Endometrial microvascular endothelial cells (primary cell): ENCODE measurements around the gene GCH1. TPM values are rescaled to one million over a fixed set of nuclear protein-coding genes. Genes with fewer than 3 reads are reported as not detected.
"Not testable (repeated sequence)": the region's sequence is repeated elsewhere in the genome, so short reads cannot be mapped to it uniquely, and the experiment has no call there.

Source experiments
- in situ Hi-C: cut with HindIII; loops from 2 replicates; pipeline ENCODE4 v1.10.0; 2017; ENCODE audit warnings: low sequenced_read_pairs, low pct_unique_long_range_greater_than_20kb; ENCODE audit errors: inconsistent ontology term
- total RNA-seq: library from RNA; depleted of rRNA; stranded (reverse); fragments of >200 nt; gene quantifications from one replicate; pipeline ENCODE4 v1.2.3, GENCODE V29; 2015; ENCODE audit errors: inconsistent ontology term

The GCH1 gene
- total RNA-seq, 1 donor from 2014 or later = 9.9 TPM

DNA sequence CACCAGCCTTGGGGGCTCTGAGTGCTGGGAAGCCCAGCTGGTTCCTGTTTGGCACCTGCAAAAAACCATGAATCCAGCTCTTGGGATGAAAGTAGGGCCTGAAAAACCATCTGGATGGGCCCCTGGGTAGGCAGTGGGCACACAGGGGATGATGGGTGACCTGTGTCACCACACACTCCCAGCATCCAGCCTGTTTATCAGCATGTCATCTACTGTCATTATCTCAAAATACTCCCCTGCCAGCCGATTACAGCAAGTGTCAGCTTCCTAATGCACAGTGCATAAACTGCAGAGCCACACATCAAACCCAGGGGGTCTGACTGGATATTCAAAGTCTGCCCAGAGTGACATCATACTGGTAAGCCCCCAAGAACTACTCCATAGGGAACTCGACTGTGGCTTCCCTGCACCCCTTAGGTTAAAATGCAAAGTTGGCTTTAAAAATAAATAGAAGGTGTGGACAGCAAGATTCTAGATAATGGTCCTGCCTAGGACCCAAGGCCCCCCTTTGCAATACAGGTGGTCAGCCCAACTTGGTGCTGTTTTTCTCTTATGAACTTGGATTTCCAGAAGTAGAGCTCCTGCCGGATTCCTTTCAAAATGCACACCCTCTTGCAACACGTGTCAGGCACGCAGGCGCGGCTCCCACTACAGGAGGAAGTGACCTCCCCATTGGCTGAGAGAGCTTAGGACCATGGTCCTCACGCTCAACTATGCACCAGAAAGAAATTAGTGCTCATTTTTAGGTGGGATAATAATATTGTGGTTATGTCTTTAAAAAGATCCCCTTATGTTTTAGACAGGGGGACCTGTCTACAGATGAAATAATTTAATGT, 94.1 kb downstream of the GCH1 start:
- in situ Hi-C loops = no loop called here

DNA sequence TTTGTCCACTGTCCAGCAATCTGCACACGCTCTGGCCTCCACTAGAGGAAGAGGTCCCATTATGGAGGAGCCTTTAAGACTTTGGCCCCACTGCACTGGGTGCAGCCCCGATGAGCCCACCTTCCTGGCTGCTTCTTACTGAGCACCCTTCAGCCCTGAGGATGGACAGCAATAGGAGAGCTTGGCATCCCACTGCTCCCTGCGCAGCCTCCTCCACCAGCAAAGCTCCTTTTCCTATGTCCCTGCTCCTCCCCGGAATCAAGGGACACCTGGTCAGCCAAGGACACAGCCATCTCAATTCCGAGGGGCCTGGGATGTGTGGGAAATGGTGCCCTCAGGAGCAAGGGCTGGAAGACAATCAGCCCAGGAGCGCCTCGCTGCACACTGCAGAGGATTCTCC, 94.7 kb downstream of the GCH1 start:
- in situ Hi-C loops = no loop called here

DNA sequence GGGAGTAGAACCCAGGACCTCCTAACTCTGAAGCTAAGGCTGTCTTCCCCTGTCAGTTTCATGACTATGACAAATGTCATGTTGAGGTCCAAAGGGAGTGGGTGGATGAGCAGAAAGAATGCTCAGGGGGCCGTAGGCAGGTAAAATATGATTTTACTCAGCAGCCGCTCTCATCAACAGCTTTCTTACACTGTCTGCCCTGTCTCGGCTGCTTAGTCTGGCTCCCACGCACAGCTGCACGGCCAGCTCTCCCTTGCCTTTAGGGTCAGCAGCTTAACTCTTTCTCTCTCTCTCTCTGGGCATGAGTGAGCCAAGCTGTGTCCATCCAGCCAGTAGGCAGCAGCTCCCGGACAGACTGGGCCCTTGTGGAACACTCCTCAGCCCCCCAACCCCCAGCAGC, 95.2 kb downstream of the GCH1 start:
- in situ Hi-C loops = no loop called here

DNA sequence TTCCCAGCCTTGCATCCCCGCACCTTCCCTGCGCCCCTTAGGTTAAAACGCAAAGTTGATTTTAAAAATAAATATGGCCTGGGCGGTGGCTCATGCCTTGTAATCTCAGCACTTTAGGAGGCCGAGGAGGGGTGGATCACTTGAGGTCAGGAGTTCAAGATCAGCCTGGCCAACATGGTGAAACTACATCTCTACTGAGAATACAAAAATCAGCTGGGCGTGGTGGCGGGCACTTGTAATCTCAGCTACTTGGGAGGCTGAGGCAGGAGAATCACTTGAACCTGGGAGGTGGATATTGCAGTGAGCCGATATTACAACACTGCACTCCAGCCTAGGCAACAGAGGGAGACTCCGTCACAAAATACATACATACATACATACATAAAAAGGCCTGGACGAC, 96.0 kb downstream of the GCH1 start:
- in situ Hi-C loops = no loop called here

DNA sequence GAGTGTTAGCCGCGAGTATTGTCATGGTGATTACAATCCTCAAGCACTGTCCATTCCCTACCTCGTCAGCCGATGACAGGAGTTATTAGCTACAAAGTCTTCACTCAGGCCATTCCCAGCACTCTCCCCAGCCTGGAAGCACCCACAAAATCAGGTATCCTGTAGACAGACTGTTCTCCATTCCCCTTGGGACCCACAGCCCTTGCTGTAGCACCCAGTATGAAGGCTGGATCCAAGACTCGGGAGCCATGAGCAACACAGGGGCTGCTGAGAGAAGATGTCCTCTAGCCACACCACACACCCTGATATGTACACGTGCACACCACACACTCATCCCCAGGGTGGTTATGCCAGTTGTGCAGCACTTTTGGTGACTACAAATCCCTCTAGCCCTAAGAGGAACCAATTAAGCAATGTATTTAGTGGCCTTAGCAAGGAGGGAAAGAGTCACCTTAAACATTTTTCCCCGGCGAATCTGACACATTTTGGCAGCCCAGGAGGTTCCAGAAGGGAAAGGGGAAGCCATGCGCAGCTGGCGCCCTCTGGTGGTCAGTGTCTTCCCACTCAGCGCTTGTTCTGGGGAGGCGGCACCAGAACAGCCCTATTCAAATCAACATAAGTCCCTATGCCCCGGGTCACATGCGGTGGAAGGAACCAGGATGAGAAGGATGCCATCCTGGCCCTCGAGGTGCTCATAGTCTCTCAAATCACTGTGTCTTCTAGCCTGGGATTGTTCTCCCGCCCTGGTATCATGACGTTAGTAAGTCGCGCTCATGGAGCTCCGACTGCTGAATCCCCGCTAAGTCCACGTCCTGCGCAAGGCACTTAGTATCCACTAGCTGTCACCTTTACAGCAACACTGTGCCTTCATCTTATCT, 96.9 kb downstream of the GCH1 start:
- in situ Hi-C loops = no loop called here

DNA sequence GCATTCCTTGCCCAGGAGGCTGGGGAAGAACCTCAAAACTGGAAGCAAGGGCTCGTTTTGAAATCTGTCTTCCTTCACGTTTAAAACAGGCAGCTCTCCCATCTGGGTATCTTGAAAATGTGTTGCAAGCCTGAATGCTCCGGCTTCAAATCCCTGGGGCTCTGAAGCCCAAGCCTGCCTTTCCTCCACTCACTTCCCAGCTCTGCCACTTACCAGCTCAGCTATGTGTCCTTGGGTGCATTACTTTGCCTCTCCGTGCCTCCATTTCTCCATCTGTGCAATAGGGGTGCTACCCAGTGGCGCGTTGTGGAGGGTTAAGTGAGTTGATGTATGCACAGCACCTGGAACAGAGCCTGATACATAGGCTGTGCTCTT, 97.6 kb downstream of the GCH1 start:
- in situ Hi-C loops = no loop called here

DNA sequence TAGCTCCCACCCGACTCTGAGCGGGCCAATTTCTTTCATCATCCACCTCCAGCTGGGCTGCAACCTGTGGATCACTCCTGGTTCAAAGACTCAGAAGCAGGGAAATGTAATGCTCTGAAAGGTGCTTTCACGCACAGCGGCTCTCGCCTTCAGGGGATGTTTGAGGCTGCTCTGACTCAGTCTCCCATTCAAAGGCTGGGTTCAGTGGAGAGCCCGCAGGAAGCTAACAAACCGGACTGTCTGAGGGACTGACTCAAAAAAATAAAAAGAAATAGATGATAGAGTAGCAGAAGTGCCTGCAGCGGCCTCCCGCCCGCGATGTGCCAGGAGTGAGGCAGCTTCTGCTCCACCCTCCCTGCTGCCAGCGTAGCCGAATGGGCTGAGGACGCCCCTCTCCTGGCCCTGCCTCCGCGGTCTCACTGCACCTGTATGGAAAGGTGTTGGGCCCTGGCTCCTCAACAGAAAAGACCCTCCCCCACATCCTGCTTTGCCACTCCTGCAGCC, 98.0 kb downstream of the GCH1 start:
- in situ Hi-C loops = no loop called here

DNA sequence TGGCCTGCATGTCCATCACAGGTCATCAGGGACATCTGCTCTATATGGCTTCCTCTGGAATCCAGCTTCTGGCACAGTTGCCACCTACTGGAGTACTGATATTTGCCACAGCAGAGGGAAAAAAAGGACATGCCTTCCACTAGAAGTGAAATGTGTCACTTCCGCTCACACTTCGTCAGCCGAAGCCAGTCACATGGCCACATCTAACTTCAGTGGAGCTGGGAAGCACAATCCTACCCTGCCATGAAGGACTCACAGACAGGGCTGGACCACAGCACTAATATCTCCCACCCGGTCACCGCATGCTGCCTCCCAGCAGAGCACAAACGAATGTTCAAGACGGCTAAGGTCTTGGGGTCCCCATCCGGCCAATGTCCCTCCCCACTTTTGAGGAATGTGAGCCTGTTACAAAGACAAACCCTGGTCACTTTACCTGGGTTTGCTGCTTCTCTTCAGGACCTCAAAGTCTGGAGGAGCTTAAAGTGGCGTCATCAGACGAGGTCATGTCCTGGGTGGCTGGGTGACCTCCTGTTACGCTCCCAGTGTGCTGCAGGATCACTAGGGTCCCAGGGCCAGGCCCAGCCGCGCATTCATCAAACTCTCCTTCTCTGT, 98.6 kb downstream of the GCH1 start:
- in situ Hi-C loops = no loop called here

DNA sequence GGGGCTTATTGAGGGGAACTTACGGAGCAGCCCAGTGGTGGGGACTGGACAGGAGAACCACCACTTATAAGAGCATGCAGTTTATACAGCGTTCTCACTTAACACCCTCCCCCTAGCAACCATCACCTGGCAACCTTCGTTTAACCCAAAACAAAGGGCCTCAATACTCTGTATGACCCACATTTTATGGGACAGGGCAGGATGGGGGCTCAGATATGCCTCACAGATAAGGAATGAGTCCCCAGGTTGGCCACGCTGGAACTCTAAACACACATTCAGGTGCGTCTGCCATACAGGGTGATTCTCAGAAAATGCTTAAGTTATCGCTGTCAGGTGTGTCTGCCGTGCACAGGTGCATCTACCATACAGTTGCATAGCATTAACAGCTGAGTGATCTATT, 99.2 kb downstream of the GCH1 start:
- in situ Hi-C loops = no loop called here

DNA sequence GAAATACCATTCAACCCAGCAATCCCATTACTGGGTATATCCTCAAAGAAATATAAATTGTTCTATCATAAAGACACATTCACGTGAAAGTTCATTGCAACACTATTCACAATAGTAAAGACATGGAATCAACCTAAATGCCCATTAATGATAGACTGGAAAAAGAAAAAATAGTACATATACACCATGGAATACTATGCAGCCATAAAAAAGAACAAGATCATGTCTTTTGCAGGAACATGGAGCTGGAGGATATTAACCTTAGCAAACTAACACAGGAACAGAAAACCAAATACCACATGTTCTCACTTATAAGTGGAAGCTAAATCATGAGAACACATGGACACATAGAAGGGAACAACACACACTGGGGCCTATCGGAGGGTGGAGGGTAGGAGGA, 101.1 kb downstream of the GCH1 start:
- in situ Hi-C loops = not testable (repeated sequence)

DNA sequence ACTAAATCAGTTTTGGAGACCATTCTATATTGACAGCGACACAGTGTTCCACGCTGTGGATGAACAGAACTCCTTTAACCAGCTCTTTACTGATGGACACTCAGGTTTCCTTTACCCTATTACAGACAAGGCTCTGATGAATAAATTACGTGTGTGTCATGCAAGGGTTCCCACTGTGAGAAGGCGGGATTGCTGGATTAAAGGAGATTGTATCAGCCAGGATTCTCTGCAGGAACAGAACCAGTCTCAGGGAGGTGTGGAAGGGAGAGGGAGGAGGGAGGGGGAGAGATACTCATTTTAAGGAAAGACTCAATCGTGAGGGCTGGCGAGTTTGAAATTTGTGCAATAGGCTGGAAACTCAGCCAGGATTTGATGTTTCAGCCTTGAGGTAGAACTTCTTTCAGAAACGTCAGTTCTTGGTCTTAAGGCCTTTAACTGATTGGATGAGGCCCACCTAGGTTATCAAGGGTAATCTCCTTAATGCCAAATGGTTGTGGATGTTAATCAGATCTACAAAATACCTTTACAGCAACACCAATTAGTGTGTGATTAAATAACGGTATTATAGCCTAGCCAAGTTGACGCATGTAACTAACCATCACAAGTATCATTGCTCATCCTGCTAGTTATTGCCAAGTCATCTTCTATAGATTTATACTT, 104.0 kb downstream of the GCH1 start:
- in situ Hi-C loops = no loop called here

DNA sequence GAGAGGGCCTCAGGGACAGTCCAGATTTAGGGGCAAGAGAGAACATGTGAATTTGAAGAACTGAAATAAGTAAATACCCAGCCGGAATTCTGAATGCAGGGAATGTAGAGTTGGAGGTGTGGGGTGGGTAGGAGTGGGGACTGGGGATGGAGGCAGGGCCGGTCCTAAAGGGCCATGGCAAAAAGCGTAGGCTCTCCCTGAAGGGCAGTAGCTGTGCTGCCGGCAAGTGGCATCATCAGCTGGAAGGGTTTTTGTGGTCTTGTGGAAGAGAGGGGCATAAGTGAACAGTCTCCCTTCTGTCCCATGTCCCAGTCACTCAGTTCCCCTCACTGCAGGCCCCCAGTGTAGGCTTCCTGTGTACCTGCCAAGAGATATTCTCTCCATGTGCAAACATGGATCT, 104.6 kb downstream of the GCH1 start:
- in situ Hi-C loops = no loop called here

DNA sequence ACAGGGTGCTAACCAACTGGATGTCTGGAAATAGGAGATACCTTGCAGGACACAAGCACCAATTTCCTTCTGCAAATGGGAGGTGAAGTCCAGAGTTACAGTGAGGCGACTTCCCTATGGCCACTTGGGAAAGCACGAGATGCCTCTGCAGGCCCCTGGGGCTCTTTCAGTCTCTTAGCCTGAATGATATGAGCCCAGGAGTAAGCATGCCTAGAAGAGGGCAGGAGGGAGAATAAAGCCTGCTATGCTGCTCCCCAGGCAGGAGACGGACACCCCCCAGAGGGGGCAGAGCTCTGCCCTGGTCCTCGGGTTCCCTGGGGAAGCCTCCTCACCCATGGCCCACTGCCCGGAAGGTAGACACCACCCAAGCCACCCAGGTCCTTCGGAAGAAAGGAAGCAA, 105.1 kb downstream of the GCH1 start:
- in situ Hi-C loops = no loop called here

DNA sequence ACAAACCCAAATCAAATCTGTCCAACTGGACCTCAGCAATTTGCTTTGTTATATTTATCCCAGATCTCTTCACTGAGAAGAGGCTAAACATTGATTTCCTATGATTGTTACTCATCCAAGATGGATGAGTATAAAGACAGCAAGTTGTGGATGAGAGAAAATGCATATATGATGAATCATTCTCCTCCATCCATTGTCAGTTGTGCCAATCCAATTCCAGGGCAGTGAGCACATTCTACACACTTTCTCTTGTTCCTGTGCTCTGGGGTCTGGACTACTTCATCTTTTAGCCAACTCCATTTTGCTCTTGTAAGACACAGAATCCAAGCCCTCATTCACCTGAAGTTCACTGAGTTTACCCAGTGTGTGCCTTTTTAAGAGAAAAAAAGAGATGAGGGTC, 105.7 kb downstream of the GCH1 start:
- in situ Hi-C loops = no loop called here

DNA sequence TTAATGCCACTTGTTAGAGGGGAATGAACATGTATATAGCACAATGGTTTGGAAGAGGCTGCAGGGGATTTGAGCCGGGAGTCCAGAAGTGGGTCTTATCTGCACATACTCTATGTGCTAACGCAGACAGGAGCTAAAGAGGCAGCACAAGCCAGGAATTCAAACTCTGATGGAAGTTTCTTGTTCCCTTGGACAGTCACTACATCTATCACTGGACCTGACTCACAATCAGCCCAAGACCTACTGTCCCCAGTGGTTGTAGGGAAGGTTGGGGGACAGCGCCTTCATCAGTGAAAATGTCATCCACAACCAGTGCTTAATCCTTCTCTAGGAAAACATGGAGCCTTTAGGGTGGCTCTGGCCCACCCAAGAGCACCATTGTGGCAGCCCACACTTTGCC, 107.8 kb downstream of the GCH1 start:
- in situ Hi-C loops = no loop called here

DNA sequence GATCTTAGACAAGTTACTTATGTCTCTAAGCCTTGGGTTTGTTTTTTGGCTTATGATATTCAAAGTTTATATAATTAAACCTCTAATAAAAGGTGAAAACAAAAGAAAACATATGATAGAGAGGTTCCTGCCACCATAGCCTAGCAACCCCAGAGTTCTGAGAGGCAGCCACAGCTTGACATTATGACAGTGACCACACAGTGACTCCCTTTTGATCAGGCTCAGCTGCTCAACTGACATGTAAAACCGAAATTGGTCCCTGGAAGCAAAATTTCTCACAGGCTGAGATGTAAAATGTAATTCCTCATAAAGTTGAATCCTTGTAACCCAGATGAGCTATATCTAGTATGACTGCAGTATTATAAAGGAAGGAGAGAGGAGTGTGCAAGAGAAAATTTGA, 108.5 kb downstream of the GCH1 start:
- in situ Hi-C loops = no loop called here

DNA sequence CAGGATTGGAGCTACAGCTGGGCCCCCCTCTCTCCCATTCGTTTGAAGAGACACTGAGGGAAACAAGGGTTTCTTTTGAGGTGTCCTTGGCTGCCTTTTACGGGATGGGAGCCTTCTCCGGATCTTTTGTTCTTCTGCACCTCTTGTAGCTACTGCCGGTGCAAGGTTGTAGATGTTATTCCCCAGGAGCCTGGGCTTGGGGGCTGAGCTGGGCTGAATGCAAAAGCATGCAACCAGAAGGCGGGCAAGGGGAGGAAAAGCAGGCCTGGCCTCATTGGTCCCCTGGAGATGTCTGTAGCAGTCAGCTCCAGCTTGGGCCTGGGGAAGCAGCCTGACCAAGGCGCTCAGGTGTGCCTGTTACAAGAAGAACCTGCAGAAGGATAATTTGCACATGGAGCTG, 110.3 kb downstream of the GCH1 start:
- in situ Hi-C loops = no loop called here
